Smooth muscle cell (in vitro differentiated cells): ENCODE results near the gene API5. TPM values are rescaled to one million over a fixed set of nuclear protein-coding genes. Genes with fewer than 3 reads are reported as not detected.

Experiments
- DNase-seq: peaks from one replicate; lab custom pipeline; 2025; ENCODE audit not compliant: unreplicated experiment; lab: John Stamatoyannopoulos, UW
- H2AFZ ChIP-seq: fragments of 200-600 bp; sonication (generic); 2 replicates; pipeline ENCODE4 v1.6.0; 2016; ENCODE audit warnings: antibody characterized with exemption, low read depth, mild to moderate bottlenecking
- H3F3A ChIP-seq: fragments of 200-600 bp; sonication (generic); 2 replicates; pipeline ENCODE4 v1.6.0; 2017; ENCODE audit warnings: antibody characterized with exemption, low read depth
- H3K27ac ChIP-seq: fragments of 200-600 bp; sonication (generic); 2 replicates; pipeline ENCODE4 v1.5.1; 2016; ENCODE audit warnings: low read depth, mild to moderate bottlenecking
- H3K27me3 ChIP-seq: fragments of 200-600 bp; sonication (generic); 2 replicates; pipeline ENCODE4 v1.6.1; 2016; ENCODE audit warnings: low read depth, mild to moderate bottlenecking
- H3K36me3 ChIP-seq: fragments of 200-600 bp; sonication (generic); 2 replicates; pipeline ENCODE4 v1.5.1; 2016; ENCODE audit warnings: low read depth
- H3K4me1 ChIP-seq: fragments of 200-600 bp; sonication (generic); 2 replicates; pipeline ENCODE4 v1.5.1; 2016; ENCODE audit warnings: low read depth
- H3K4me2 ChIP-seq: fragments of 200-600 bp; sonication (generic); 2 replicates; pipeline ENCODE4 v1.6.0; 2016; ENCODE audit warnings: mild to moderate bottlenecking
- H3K4me3 ChIP-seq: fragments of 200-600 bp; sonication (generic); 2 replicates; pipeline ENCODE4 v1.5.1; 2016; ENCODE audit warnings: mild to moderate bottlenecking
- H3K79me2 ChIP-seq: fragments of 200-600 bp; sonication (generic); 2 replicates; pipeline ENCODE4 v1.6.0; 2016; ENCODE audit warnings: low read depth, mild to moderate bottlenecking
- H3K9ac ChIP-seq: fragments of 200-600 bp; sonication (generic); 2 replicates; pipeline ENCODE4 v1.6.0; 2016; ENCODE audit warnings: low read depth
- H3K9me3 ChIP-seq: fragments of 200-600 bp; sonication (generic); replicated peaks from 2 replicates; pipeline ENCODE4 v1.5.1; 2016; ENCODE audit warnings: low read depth
- H4K20me1 ChIP-seq: fragments of 200-600 bp; sonication (generic); 2 replicates; pipeline ENCODE4 v1.6.0; 2016; ENCODE audit warnings: low read depth
- WGBS: methylation state at CpG from one replicate; pipeline ENCODE4 v1.1.7; 2016; ENCODE audit warnings: low lambda C conversion rate; 5-methylcytosine and 5-hydroxymethylcytosine counted together
- polyA plus RNA-seq: library from polyadenylated mRNA; unstranded; fragments of >200 nt; fragmentation: Nextera tagmentation; extraction: Ambion mirVana; gene quantifications from 2 replicates; pipeline ENCODE4 v1.2.1, GENCODE V29; 2016
- total RNA-seq: library from RNA; depleted of rRNA; stranded (reverse); fragments of >200 nt; gene quantifications from 2 replicates; pipeline ENCODE4 v1.2.3, GENCODE V29; 2014
- TF ChIP-seq, protein P1 (sequence below): fragments of 200-600 bp; sonication (generic); IDR thresholded peaks from 2 replicates; pipeline ENCODE4 v1.5.1; 2017; ENCODE audit warnings: borderline replicate concordance, mild to moderate bottlenecking, antibody characterized with exemption; ENCODE audit not compliant: insufficient read depth, poor library complexity, severe bottlenecking

The API5 gene
- total and polyA plus RNA-seq, 2 experiments from 2014 or later = 31.4 to 49.7 TPM

DNA sequence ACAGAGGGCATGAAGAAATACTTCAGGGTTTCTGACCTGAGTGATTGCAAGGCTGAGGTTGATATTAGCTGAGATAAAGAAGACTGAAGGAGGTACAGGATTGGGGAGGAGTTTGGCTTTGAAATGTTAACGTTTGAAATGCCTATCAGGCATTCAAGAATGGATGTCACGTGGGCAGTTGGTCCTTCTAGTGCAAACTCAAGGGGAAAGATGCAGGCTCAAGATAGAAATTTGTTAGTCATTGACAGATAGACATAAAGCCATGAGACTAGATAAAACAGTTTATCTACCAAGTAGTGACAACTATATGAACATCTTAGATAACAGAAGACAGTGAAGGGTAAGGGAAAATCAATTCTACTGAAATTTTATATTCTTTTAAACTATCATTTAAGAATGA, 70.0 kb downstream of the API5 start:
- TF ChIP-seq, protein P1, sequence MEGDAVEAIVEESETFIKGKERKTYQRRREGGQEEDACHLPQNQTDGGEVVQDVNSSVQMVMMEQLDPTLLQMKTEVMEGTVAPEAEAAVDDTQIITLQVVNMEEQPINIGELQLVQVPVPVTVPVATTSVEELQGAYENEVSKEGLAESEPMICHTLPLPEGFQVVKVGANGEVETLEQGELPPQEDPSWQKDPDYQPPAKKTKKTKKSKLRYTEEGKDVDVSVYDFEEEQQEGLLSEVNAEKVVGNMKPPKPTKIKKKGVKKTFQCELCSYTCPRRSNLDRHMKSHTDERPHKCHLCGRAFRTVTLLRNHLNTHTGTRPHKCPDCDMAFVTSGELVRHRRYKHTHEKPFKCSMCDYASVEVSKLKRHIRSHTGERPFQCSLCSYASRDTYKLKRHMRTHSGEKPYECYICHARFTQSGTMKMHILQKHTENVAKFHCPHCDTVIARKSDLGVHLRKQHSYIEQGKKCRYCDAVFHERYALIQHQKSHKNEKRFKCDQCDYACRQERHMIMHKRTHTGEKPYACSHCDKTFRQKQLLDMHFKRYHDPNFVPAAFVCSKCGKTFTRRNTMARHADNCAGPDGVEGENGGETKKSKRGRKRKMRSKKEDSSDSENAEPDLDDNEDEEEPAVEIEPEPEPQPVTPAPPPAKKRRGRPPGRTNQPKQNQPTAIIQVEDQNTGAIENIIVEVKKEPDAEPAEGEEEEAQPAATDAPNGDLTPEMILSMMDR = no peak
- no peaks in the 10 kb centered on the region for H3K9me3 ChIP-seq
- H4K20me1 ChIP-seq = peaks cover 35% of the 10 kb centered on the region
- H2AFZ ChIP-seq = no peak overlapping the region
- H3K36me3 ChIP-seq = no peaks in the 10 kb centered on the region
- 56% methylated on average over 2 of the region's 2 CpGs for WGBS
- peaks cover 45% of the 10 kb centered on the region for H3K79me2 ChIP-seq
- H3F3A ChIP-seq = no peaks in the 10 kb centered on the region
- H3K4me3 ChIP-seq = no peak overlapping the region
- H3K27me3 ChIP-seq = no peaks in the 10 kb centered on the region
- no peak overlapping the region for H3K4me2 ChIP-seq
- no peak overlapping the region for H3K9ac ChIP-seq
- H3K4me1 ChIP-seq = no peaks in the 10 kb centered on the region
- DNase-seq = no peak
- H3K27ac ChIP-seq = no peak overlapping the region

DNA sequence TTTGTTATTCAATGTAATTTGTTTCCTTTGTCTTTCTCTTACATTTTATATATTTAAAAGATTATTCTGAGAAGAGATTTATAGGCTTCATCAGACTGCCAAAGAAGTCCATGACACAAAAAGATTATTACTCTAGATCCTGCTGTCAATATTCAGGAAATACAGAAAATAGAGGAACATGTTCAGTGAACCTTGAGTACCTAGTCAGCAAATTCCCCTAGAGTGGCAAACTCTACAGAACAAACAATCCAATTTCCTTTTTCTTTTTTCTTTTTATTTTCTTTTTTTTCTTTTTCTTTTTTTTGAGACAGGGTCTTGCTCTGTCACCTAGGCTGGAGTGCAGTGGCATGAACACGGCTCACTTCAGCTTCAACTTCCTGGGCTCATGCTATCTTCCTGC, 70.8 kb downstream of the API5 start:
- Histone ChIP-seq H3K36me3 (no peaks in the 10 kb centered on the region), H3K27me3 (no peaks in the 10 kb centered on the region), H3K4me1 (no peaks in the 10 kb centered on the region), H3K4me2 (no peak overlapping the region), H3K9me3 (no peaks in the 10 kb centered on the region), H3K4me3 (no peak overlapping the region), H4K20me1 (peaks cover 28% of the 10 kb centered on the region), H3K9ac (no peak overlapping the region), H3K79me2 (peaks cover 37% of the 10 kb centered on the region), H2AFZ (no peak overlapping the region), H3K27ac (no peak overlapping the region), H3F3A (no peaks in the 10 kb centered on the region)
- TF ChIP-seq, protein P1 = no peak
- DNase-seq = no peak
- 92% methylated on average over 1 of the region's 1 CpG for WGBS

DNA sequence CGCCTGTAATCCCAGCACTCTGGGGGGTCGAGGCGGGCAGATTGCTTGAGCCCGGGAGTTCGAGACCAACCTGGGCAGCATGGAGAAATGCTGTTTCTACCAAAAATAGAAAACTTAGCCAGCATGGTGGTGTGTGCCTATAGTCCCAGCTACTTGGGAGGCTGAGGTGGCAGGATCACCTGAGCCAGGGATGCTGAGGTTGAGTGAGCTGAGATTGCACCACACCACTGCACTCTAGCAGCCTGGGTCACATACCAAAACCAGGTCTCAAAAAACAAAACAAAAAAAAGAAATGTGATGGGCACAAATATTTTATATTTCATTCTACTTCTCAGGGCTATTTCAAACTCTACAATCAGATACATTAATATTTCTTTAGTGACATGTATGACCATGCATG, 72.6 kb downstream of the API5 start:
- no peaks in the 10 kb centered on the region for H3K27me3 ChIP-seq
- TF ChIP-seq, protein P1 = no peak
- H3K79me2 ChIP-seq = peaks cover 25% of the 10 kb centered on the region
- peaks cover under 1% of the 10 kb centered on the region for H3K36me3 ChIP-seq
- H3K4me1 ChIP-seq = no peaks in the 10 kb centered on the region
- peaks cover 10% of the 10 kb centered on the region for H4K20me1 ChIP-seq
- H3K9me3 ChIP-seq = no peaks in the 10 kb centered on the region
- WGBS = 100% methylated on average over 5 of the region's 5 CpGs
- H3F3A ChIP-seq = no peaks in the 10 kb centered on the region
- no peak overlapping the region for H3K4me3 ChIP-seq
- H3K27ac ChIP-seq = no peak overlapping the region
- H3K9ac ChIP-seq = no peak overlapping the region
- H3K4me2 ChIP-seq = no peak overlapping the region
- DNase-seq = no peak
- no peak overlapping the region for H2AFZ ChIP-seq

- no peak overlapping the region for H2AFZ ChIP-seq
- DNase-seq = no peak
- H3K4me2 ChIP-seq = no peak overlapping the region
- 93% methylated on average over 5 of the region's 5 CpGs for WGBS
- TF ChIP-seq, protein P1 = no peak
- H3K27me3 ChIP-seq = no peaks in the 10 kb centered on the region
- H3K36me3 ChIP-seq = peaks cover 20% of the 10 kb centered on the region
- H3K4me1 ChIP-seq = no peaks in the 10 kb centered on the region
- peaks cover 3% of the 10 kb centered on the region for H3K79me2 ChIP-seq
- no peak overlapping the region for H3K27ac ChIP-seq
- H3F3A ChIP-seq = no peaks in the 10 kb centered on the region
- H3K4me3 ChIP-seq = no peak overlapping the region
- H4K20me1 ChIP-seq = no peaks in the 10 kb centered on the region
- H3K9me3 ChIP-seq = no peaks in the 10 kb centered on the region
- H3K9ac ChIP-seq = no peak overlapping the region
These were observed 80.9 kb downstream of the API5 start for GRCh38 chr11:43392713-43393112.
